ENCODE data around the gene ACBD6. TPM values are rescaled to one million over a fixed set of nuclear protein-coding genes. Genes with fewer than 3 reads are reported as not detected.

The ACBD6 gene
- total and polyA plus RNA-seq, 9 donors, result 31.0 to 56.0 (median 42.7) TPM

DNA sequence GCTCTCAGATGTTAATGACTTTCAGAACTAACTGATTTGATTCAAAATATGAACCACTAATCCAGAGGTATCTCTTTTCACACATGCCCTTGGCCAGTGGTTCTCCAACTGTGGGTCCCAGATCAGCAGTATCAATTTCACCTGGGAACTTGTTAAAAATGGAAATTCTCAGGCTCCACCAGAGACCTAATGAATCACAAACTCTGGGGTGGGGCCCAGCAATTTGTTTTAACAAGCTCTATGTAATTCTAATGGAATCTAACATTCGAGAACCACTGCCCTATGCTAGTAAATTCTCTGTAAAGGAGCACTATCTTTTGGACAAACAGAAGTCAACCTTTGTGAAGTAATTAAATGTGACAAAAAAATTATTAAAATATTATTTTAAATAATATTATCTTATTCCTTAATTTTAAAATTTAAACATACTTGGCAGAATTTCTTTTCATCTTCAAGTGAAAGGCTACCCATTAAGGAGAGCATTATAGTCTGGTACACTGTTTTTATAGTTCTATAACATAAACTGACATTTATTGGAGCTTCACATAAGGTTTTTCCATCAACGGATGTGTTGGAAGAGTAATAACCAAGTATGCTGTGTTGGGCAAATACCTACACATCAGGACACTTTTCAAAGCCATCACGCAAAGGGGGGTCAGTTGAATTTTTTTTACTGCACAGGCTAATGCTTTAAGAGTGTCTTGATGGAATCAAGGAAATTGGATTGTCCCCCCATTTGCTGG, 141.9 kb downstream of the ACBD6 start:
- no peaks in the 10 kb centered on the region for H3K9me3 ChIP-seq
- intact Hi-C loops (cut with DNase I), result loop anchor here in 1 of 4 donors (10.0 kb wide), 1 partner anchor 1046 kb away; no protein-coding TSS in a partner anchor
- no peak for TF ChIP-seq EP300 (IDR thresholded peaks at IDR 0.05)
- TF ChIP-seq CTCF (IDR thresholded peaks at IDR 0.05), result no peak
- TF ChIP-seq POLR2A (IDR thresholded peaks at IDR 0.05), result no peak
- no peak overlapping the region for H3K4me3 ChIP-seq
- H3K27me3 ChIP-seq, result no peaks in the 10 kb centered on the region
- no peak overlapping the region for H3K27ac ChIP-seq
- H3K36me3 ChIP-seq, result no peaks in the 10 kb centered on the region
- H3K4me1 ChIP-seq (ENCODE audit: insufficient read depth), result peaks cover 7% of the 10 kb centered on the region
- DNase-seq, result no peak
- WGBS, 3 donors, result 90 to 95% (median 94%) methylated on average over 3 of the region's 3 CpGs

DNA sequence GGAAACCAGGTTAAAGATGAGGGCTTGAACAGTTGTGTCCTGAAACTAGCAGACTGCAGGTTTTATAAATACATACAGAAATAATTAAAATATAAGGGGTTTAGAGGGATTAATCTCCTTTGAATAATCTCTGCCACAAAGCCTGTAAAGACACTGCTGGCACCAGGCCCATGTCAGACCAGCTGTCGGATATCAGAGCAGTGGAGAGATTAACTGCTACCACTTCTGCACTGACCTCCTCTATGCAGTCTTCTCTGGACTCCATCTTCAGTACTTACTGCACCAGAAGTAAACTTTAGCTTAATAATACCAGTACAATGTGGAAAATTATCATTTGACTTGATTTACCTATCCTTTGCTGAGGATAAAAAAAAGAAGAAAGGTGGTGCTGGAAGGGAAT, 143.7 kb downstream of the ACBD6 start:
- no peak overlapping the region for H3K4me3 ChIP-seq
- H3K9me3 ChIP-seq, result no peaks in the 10 kb centered on the region
- no peak for TF ChIP-seq EP300 (IDR thresholded peaks at IDR 0.05)
- TF ChIP-seq CTCF (IDR thresholded peaks at IDR 0.05), result no peak
- no peak for TF ChIP-seq POLR2A (IDR thresholded peaks at IDR 0.05)
- H3K27me3 ChIP-seq, result no peaks in the 10 kb centered on the region
- intact Hi-C loops (cut with DNase I), result no loop called here
- H3K36me3 ChIP-seq, result no peaks in the 10 kb centered on the region
- peak; percentile 19 to 44 (median 35) for DNase-seq
- no peak overlapping the region for H3K27ac ChIP-seq
- WGBS, 3 donors, result 15 to 21% (median 18%) methylated on average over 1 of the region's 1 CpG
- H3K4me1 ChIP-seq (ENCODE audit: insufficient read depth), result peaks cover 6% of the 10 kb centered on the region

DNA sequence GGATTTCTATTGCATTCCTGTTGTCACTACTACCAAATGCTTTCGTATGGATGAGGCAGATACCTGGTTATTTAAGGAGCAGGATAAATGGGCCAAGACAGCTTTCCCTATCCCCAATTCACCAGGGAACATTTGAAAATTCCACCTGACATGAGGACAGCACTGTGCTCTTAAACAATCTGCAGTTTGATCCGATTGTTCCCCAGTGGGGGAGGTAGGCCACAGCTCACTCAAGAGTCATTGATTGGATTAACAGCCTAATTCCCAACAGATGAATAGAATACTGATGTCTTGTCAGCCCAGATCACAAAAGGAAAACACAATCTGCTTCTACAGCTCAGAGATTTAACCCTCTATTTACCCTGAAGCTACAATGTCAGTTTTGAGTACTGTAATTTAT, 148.4 kb downstream of the ACBD6 start:
- TF ChIP-seq EP300 (IDR thresholded peaks at IDR 0.05), result no peak
- no peak for TF ChIP-seq POLR2A (IDR thresholded peaks at IDR 0.05)
- TF ChIP-seq CTCF (IDR thresholded peaks at IDR 0.05), result no peak

DNA sequence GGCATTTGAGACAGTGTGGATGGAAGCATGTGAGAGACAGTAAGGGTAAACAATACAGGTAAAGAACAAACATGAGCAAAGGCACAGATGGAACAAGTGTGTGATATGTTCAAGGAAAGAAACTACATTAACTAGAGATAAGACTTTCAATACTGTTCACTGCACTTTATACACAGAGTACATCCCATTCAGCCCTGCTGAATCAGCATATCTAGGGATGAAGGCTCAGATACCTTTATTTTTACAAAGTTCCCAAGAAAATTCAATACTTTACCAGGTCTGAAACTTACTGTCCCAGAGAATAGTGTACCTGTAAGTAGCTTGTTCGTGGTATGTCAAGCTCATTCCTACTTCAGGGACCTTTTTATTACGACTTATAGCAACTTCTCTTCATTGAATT, 149.8 kb downstream of the ACBD6 start:
- 94 to 98% (median 95%) methylated on average over 2 of the region's 2 CpGs for WGBS, 3 donors
- H3K4me3 ChIP-seq, result no peak overlapping the region
- intact Hi-C loops (cut with DNase I), result no loop called here

More for the DNA sequence above, 148.4 kb downstream of the ACBD6 start:
- 84 to 94% (median 90%) methylated on average over 2 of the region's 2 CpGs for WGBS, 3 donors
- H3K36me3 ChIP-seq, result no peaks in the 10 kb centered on the region
- no peak overlapping the region for H3K4me3 ChIP-seq
- H3K9me3 ChIP-seq, result no peaks in the 10 kb centered on the region
- intact Hi-C loops (cut with DNase I), result no loop called here
- no peak overlapping the region for H3K27ac ChIP-seq
- no peak for DNase-seq
- peaks cover 1% of the 10 kb centered on the region for H3K4me1 ChIP-seq (ENCODE audit: insufficient read depth)
- no peaks in the 10 kb centered on the region for H3K27me3 ChIP-seq

More for the DNA sequence above, 149.8 kb downstream of the ACBD6 start:
- Histone ChIP-seq H3K36me3 (no peaks in the 10 kb centered on the region), H3K27ac (no peak overlapping the region), H3K27me3 (no peaks in the 10 kb centered on the region), H3K9me3 (no peaks in the 10 kb centered on the region), H3K4me1 (ENCODE audit: insufficient read depth) (no peaks in the 10 kb centered on the region)
- DNase-seq, result no peak
- TF ChIP-seq CTCF (IDR thresholded peaks at IDR 0.05) (no peak), POLR2A (IDR thresholded peaks at IDR 0.05) (no peak), EP300 (IDR thresholded peaks at IDR 0.05) (no peak)
